Tibial nerve (tissue), 4 donors: ENCODE data around the gene IL3. TPM values are rescaled to one million over a fixed set of nuclear protein-coding genes. Genes with fewer than 3 reads are reported as not detected.

Experiments used
- DNase-seq, 2 donors: peaks; one replicate each; pipeline ENCODE4 v3.0.0-alpha.2; 2019; ENCODE audit warnings: low spot score in 2 of 2
- H3K27ac ChIP-seq, 4 donors: fragments of 200-600 bp; sonication (generic) in 3 of 4; one replicate each; pipeline ENCODE4 v1.5.1; 2017 to 2019; ENCODE audit warnings: mild to moderate bottlenecking in 1 of 4
- H3K27me3 ChIP-seq, 2 donors: fragments of 200-600 bp; sonication (generic) in 1 of 2; one replicate each; pipeline versions ENCODE4 v1.5.1 to v1.6.0; 2017 to 2019
- H3K36me3 ChIP-seq, 3 donors: fragments of 200-600 bp; sonication (generic); one replicate each; pipeline ENCODE4 v1.5.1; 2018 to 2019
- H3K4me1 ChIP-seq, 4 donors: fragments of 200-600 bp; sonication (generic) in 3 of 4; one replicate each; pipeline ENCODE4 v1.5.1; 2017 to 2019
- H3K4me3 ChIP-seq, 4 donors: fragments of 200-600 bp; sonication (generic) in 3 of 4; one replicate each; pipeline ENCODE4 v1.5.1; 2017 to 2019; ENCODE audit warnings: mild to moderate bottlenecking in 1 of 4, moderate library complexity in 1 of 4
- H3K9me3 ChIP-seq, 4 donors: fragments of 200-600 bp; sonication (generic) in 3 of 4; one replicate each; pipeline ENCODE4 v1.5.1; 2017 to 2019
- CTCF ChIP-seq, 5 experiments: fragments of 200-600 bp in 3 of 5; fragments of 450-650 bp in 2 of 5; sonication (generic) in 3 of 5; IDR thresholded peaks; one replicate each; pipeline ENCODE4 v1.5.1; 2016 to 2019; ENCODE audit warnings: antibody characterized with exemption in 5 of 5, mild to moderate bottlenecking in 3 of 5, moderate library complexity in 2 of 5
- EP300 ChIP-seq, 2 donors: sonication (generic); formaldehyde crosslinking; IDR thresholded peaks; one replicate each; pipeline ENCODE4 v1.6.1; 2017; ENCODE audit warnings: antibody characterized with exemption in 2 of 2, mild to moderate bottlenecking in 1 of 2
- POLR2A ChIP-seq, 2 donors: fragments of 450-650 bp; IDR thresholded peaks; one replicate each; pipeline ENCODE4 v1.6.1; 2017; ENCODE audit warnings: antibody characterized with exemption in 2 of 2, mild to moderate bottlenecking in 2 of 2, moderate library complexity in 2 of 2
- WGBS, 2 donors: methylation state at CpG; one replicate each; pipeline ENCODE4 v1.1.5; 2018; 5-methylcytosine and 5-hydroxymethylcytosine counted together
- total RNA-seq, 4 donors: library from RNA; depleted of rRNA; stranded (reverse); fragments of >200 nt; gene quantifications; one replicate each; pipeline ENCODE4 v1.1.0, GENCODE V29; 2016

The IL3 gene
- total RNA-seq, 4 donors from 2014 or later: not detected

DNA sequence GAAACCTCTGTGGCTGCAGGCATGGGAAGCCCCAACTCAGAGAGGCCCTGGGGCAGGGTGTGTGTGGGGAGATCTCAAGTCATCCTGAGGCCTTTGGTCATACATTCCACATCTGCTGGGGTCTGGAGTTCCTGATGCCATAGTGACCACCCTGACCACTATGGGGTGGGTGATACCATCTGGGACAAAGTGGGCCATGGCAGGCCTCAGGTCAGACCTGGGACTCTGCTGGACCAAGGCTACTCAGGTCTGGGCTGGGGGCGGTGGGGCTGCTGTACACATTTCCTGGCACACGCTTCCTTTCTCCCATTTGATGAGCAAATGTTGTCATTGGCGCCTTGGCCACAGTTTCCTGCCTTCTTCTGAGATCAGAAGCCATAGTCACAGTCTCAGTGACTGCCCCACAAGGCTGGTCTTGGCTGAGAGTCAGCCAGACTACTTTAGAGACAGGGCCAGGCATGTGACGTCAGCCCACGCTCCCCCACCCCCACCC, 33.9 kb upstream of the IL3 start:
- Histone ChIP-seq H3K4me3 (no peak overlapping the region), H3K4me1 (no peaks in the 10 kb centered on the region), H3K9me3 (no peaks in the 10 kb centered on the region), H3K27me3 (no peaks in the 10 kb centered on the region), H3K27ac (no peak overlapping the region), H3K36me3 (no peaks in the 10 kb centered on the region)
- 73 to 85% methylated on average over 5 of the region's 5 CpGs for WGBS, 2 donors
- no peak for DNase-seq
- TF ChIP-seq CTCF (IDR thresholded peaks at IDR 0.05): no peak
- no peak for TF ChIP-seq EP300 (IDR thresholded peaks at IDR 0.05)
- TF ChIP-seq POLR2A (IDR thresholded peaks at IDR 0.05): no peak

- no peak for DNase-seq
- Histone ChIP-seq H3K27ac (no peak overlapping the region), H3K27me3 (no peaks in the 10 kb centered on the region), H3K9me3 (no peaks in the 10 kb centered on the region), H3K4me3 (no peak overlapping the region), H3K4me1 (no peaks in the 10 kb centered on the region), H3K36me3 (no peaks in the 10 kb centered on the region)
- TF ChIP-seq POLR2A (IDR thresholded peaks at IDR 0.05): no peak
- TF ChIP-seq CTCF (IDR thresholded peaks at IDR 0.05): no peak
- TF ChIP-seq EP300 (IDR thresholded peaks at IDR 0.05): no peak
- 91 to 94% methylated on average over 2 of the region's 2 CpGs for WGBS, 2 donors
Measured at GRCh38 chr5:132027027-132027426, 33.4 kb upstream of the IL3 start.

- H3K27ac ChIP-seq: no peak overlapping the region
- no peak for TF ChIP-seq CTCF (IDR thresholded peaks at IDR 0.05)
- no peak for TF ChIP-seq EP300 (IDR thresholded peaks at IDR 0.05)
- no peak for TF ChIP-seq POLR2A (IDR thresholded peaks at IDR 0.05)
- no peaks in the 10 kb centered on the region for H3K4me1 ChIP-seq
- no peak for DNase-seq
- no peaks in the 10 kb centered on the region for H3K9me3 ChIP-seq
- no peaks in the 10 kb centered on the region for H3K27me3 ChIP-seq
- H3K36me3 ChIP-seq: no peaks in the 10 kb centered on the region
- no peak overlapping the region for H3K4me3 ChIP-seq
- 80 to 83% methylated on average over 4 of the region's 4 CpGs for WGBS, 2 donors
Measured at GRCh38 chr5:132029609-132030330, 30.7 kb upstream of the IL3 start.

DNA sequence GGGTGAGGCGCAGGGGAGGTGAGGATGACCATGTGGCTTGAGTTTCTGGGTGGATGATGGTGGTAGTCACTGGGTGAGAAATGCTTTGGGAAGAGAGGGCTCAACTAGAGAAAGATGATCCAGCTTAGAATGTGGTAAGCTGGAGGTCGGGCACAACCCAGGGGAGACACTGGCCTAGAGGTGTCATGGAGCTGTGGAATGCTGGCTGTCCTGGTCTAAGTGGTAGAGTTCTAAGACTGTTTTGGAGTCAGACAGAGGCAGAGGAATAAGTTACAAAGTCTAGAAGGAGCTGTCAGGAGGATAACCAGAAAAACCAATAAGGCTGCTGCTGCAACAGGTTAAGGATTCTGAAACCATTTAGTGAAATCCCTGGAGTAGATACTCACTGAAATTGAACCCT, 29.8 kb upstream of the IL3 start:
- H3K4me1 ChIP-seq: no peaks in the 10 kb centered on the region
- H3K4me3 ChIP-seq: no peak overlapping the region
- H3K27me3 ChIP-seq: no peaks in the 10 kb centered on the region
- WGBS, 2 donors: 91 to 94% methylated on average over 2 of the region's 2 CpGs
- H3K9me3 ChIP-seq: peaks cover 0 to 3% (median 0%) of the 10 kb centered on the region in 4 donors
- TF ChIP-seq EP300 (IDR thresholded peaks at IDR 0.05) (no peak), CTCF (IDR thresholded peaks at IDR 0.05) (no peak), POLR2A (IDR thresholded peaks at IDR 0.05) (no peak)
- no peak for DNase-seq
- H3K36me3 ChIP-seq: no peaks in the 10 kb centered on the region
- H3K27ac ChIP-seq: no peak overlapping the region

- DNase-seq: no peak
- Histone ChIP-seq H3K27ac (no peak overlapping the region), H3K4me3 (no peak overlapping the region), H3K36me3 (no peaks in the 10 kb centered on the region), H3K4me1 (no peaks in the 10 kb centered on the region), H3K9me3 (peaks cover 0 to 3% (median 0%) of the 10 kb centered on the region in 4 donors), H3K27me3 (no peaks in the 10 kb centered on the region)
- no peak for TF ChIP-seq EP300 (IDR thresholded peaks at IDR 0.05)
- TF ChIP-seq POLR2A (IDR thresholded peaks at IDR 0.05): no peak
- no peak for TF ChIP-seq CTCF (IDR thresholded peaks at IDR 0.05)
Measured at GRCh38 chr5:132032196-132032595, 28.3 kb upstream of the IL3 start.
